Transverse colon (tissue), 3 donors: ENCODE results near the gene RNLS.

Experiments
- POLR2A ChIP-seq: fragments of 450-650 bp; IDR thresholded peaks from one replicate; pipeline ENCODE4 v1.6.1; 2016; ENCODE audit warnings: antibody characterized with exemption, mild to moderate bottlenecking, moderate library complexity
- POLR2AphosphoS5 ChIP-seq, 3 donors: sonication (generic); formaldehyde crosslinking; IDR thresholded peaks; one replicate each; pipeline ENCODE4 v1.6.1; 2016; ENCODE audit warnings: antibody characterized with exemption in 3 of 3

DNA sequence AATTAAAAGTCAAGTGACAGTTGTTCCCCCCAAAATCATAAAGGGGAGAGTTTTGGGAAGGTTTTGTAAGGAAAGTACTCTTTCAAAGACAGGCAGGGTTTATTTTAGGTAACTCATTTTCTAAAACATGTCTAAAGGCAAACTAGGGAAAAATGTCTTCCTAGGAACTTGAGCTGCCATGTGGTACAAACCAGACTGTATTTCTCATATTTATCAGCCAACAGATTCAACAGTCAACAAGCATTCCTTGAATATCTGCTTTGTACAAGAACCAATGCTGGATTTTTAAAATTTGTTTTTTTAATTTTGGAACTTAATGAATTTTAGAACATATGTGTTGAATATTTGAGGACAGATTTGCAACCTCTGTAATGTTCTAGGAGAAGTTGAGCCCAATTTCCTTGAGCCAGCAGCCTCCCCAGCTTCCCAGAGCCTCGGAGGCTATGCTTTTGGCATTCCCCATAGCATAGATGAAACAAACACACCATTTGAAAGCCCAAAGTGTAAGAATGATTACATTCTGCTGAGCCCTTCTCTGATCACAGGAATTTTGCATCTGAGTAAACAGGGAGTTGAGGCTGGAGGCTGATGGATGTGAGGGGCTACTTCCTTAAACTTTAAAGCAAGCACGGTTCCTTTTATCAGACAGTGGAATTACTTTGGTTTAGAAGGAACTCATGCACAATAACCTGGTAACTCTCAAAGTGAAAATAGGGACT, 345.1 kb downstream of the RNLS start:
- TF ChIP-seq POLR2A (no peak), POLR2AphosphoS5 (IDR thresholded peaks at IDR 0.05) (no peak)
